H1 (cell line): ENCODE results near the gene SNX30. TPM values are rescaled to one million over a fixed set of nuclear protein-coding genes. Genes with fewer than 3 reads are reported as not detected.

Experiments
- CTCF ChIA-PET: fragments of 300-600 bp; sonication (Branson Sonifier 250); formaldehyde crosslinking; loops from one replicate; lab custom pipeline; 2021; ENCODE audit not compliant: partially characterized antibody; lab: Charles Lee
- POLR2A ChIA-PET: fragments of 300-600 bp; sonication (Branson Sonifier 250); formaldehyde crosslinking; loops from one replicate; lab custom pipeline; 2021; ENCODE audit warnings: inconsistent platforms; ENCODE audit not compliant: partially characterized antibody; lab: Charles Lee
- DNase-seq, 2 experiments: peaks; one replicate each; pipeline versions ENCODE4 v3.0.0 to v3.0.0-alpha.2; 2010 to 2022; ENCODE audit warnings: low spot score in 2 of 2, low read depth in 1 of 2, mixed read lengths in 1 of 2
- FAIRE-seq: peaks from 2 replicates; lab custom pipeline; 2011; peaks lifted over from hg19 to GRCh38; lab: Jason Lieb, UNC
- H2AFZ ChIP-seq: 2 replicates; pipeline ENCODE4 v1.8.1; 2012; ENCODE audit warnings: low read length, inconsistent platforms
- H2AK5ac ChIP-seq: 2 replicates; pipeline ENCODE4 v1.6.1; 2013; ENCODE audit warnings: low read depth, low read length
- H2BK120ac ChIP-seq: replicated peaks from 2 replicates; pipeline ENCODE3; 2013; ENCODE audit warnings: low read depth, low read length, inconsistent platforms
- H2BK12ac ChIP-seq: 2 replicates; pipeline ENCODE4 v1.6.1; 2013; ENCODE audit warnings: low read depth, low read length
- H2BK15ac ChIP-seq: 2 replicates; pipeline ENCODE4 v1.6.1; 2013; ENCODE audit warnings: low read length
- H2BK20ac ChIP-seq: 2 replicates; pipeline ENCODE4 v1.6.1; 2013; ENCODE audit warnings: low read length
- H2BK5ac ChIP-seq: 2 replicates; pipeline ENCODE4 v1.6.1; 2013; ENCODE audit warnings: low read depth, low read length
- H3K14ac ChIP-seq: 2 replicates; pipeline ENCODE4 v1.6.1; 2013; ENCODE audit warnings: inconsistent platforms; ENCODE audit not compliant: insufficient read length
- H3K18ac ChIP-seq: 2 replicates; pipeline ENCODE4 v1.6.1; 2013; ENCODE audit warnings: low read length; ENCODE audit errors: extremely low read depth
- H3K23ac ChIP-seq: 2 replicates; pipeline ENCODE4 v1.6.1; 2013; ENCODE audit warnings: inconsistent platforms; ENCODE audit not compliant: insufficient read length
- H3K23me2 ChIP-seq: 2 replicates; pipeline ENCODE4 v1.6.1; 2013; ENCODE audit warnings: low read depth, low read length
- H3K27ac ChIP-seq: 2 replicates; pipeline ENCODE4 v1.6.1; 2011; ENCODE audit warnings: low read depth, low read length, inconsistent platforms
- H3K27me3 ChIP-seq, 4 experiments: replicated peaks in 1 of 4; 1 replicate in 1 of 4; 2 replicates in 3 of 4; pipeline versions ENCODE4 v1.6.1 to v1.8.1; 2011 to 2013; ENCODE audit warnings: low read length in 3 of 4, mild to moderate bottlenecking in 3 of 4, inconsistent platforms in 2 of 4, mixed read lengths in 2 of 4, moderate library complexity in 1 of 4; ENCODE audit not compliant: control insufficient read depth in 3 of 4, insufficient read depth in 3 of 4; ENCODE audit errors: extremely low read depth in 1 of 4
- H3K36me3 ChIP-seq, 4 experiments: 2 replicates each; pipeline versions ENCODE4 v1.6.1 to v1.8.1; 2011 to 2013; ENCODE audit warnings: mild to moderate bottlenecking in 4 of 4, low read length in 3 of 4, moderate library complexity in 2 of 4, control low read depth in 1 of 4, inconsistent platforms in 1 of 4; ENCODE audit not compliant: insufficient read depth in 4 of 4, control insufficient read depth in 2 of 4
- H3K4ac ChIP-seq: replicated peaks from 2 replicates; pipeline ENCODE3; 2013; ENCODE audit warnings: low read length, low read depth, mixed read lengths, inconsistent platforms; ENCODE audit not compliant: insufficient read length
- H3K4me1 ChIP-seq, 4 experiments: replicated peaks in 1 of 4; 1 replicate in 1 of 4; 2 replicates in 3 of 4; pipeline versions ENCODE4 v1.6.1 to v1.8.1; 2011 to 2013; ENCODE audit warnings: low read length in 3 of 4, inconsistent platforms in 2 of 4, mixed read lengths in 1 of 4; ENCODE audit not compliant: insufficient read depth in 4 of 4, control insufficient read depth in 3 of 4
- H3K4me2 ChIP-seq, 2 experiments: 2 replicates each; pipeline versions ENCODE4 v1.6.1 to v1.8.1; 2011 to 2013; ENCODE audit warnings: low read depth in 2 of 2, low read length in 2 of 2, control low read depth in 1 of 2, inconsistent platforms in 1 of 2, mild to moderate bottlenecking in 1 of 2; ENCODE audit not compliant: insufficient read depth in 1 of 2
- H3K4me3 ChIP-seq, 4 experiments: fragments of 200-600, 300-600 bp in 1 of 4; sonication (generic), shearing (Covaris generic), sonication (Bioruptor Twin) in 1 of 4; 2 replicates each; pipeline versions ENCODE4 v1.5.1 to v1.8.1; 2011 to 2016; ENCODE audit warnings: low read length in 4 of 4, low read depth in 3 of 4, control low read depth in 2 of 4, inconsistent platforms in 2 of 4, mild to moderate bottlenecking in 2 of 4, mixed read lengths in 1 of 4, moderate library complexity in 1 of 4; ENCODE audit not compliant: insufficient read depth in 2 of 4; ENCODE audit errors: extremely low read depth in 1 of 4
- H3K56ac ChIP-seq: replicated peaks from 2 replicates; pipeline ENCODE3; 2013; ENCODE audit warnings: low read depth, mild to moderate bottlenecking, mixed read lengths, low read length, inconsistent platforms; ENCODE audit not compliant: insufficient read length
- H3K79me1 ChIP-seq: 2 replicates; pipeline ENCODE4 v1.6.1; 2013; ENCODE audit warnings: low read depth, low read length, control low read depth
- H3K79me2 ChIP-seq, 2 experiments: 2 replicates each; pipeline versions ENCODE4 v1.6.1 to v1.8.1; 2012 to 2013; ENCODE audit warnings: low read length in 2 of 2, mild to moderate bottlenecking in 2 of 2, inconsistent platforms in 1 of 2; ENCODE audit not compliant: insufficient read depth in 2 of 2, control insufficient read depth in 1 of 2
- H3K9ac ChIP-seq, 4 experiments: replicated peaks in 1 of 4; 1 replicate in 1 of 4; 2 replicates in 3 of 4; pipeline versions ENCODE4 v1.6.1 to v1.8.1; 2011 to 2013; ENCODE audit warnings: low read depth in 3 of 4, low read length in 3 of 4, control low read depth in 2 of 4, mild to moderate bottlenecking in 2 of 4, moderate library complexity in 2 of 4, inconsistent platforms in 1 of 4; ENCODE audit errors: extremely low read depth in 1 of 4
- H3K9me3 ChIP-seq, 2 experiments: 2 replicates each; pipeline versions ENCODE4 v1.6.1 to v1.8.1; 2012 to 2013; ENCODE audit warnings: mild to moderate bottlenecking in 2 of 2, moderate library complexity in 2 of 2, control low read depth in 1 of 2, inconsistent platforms in 1 of 2, low read depth in 1 of 2, low read length in 1 of 2, mixed read lengths in 1 of 2; ENCODE audit not compliant: insufficient read depth in 2 of 2
- H4K20me1 ChIP-seq, 2 experiments: replicated peaks in 1 of 2; 2 replicates each; pipeline versions ENCODE3 to v1.8.1; 2011 to 2013; ENCODE audit warnings: inconsistent platforms in 2 of 2, low read length in 2 of 2, mild to moderate bottlenecking in 1 of 2; ENCODE audit not compliant: insufficient read depth in 2 of 2, control insufficient read depth in 1 of 2
- H4K5ac ChIP-seq: 2 replicates; pipeline ENCODE4 v1.6.1; 2013; ENCODE audit warnings: low read length, low read depth, mixed read lengths, inconsistent platforms; ENCODE audit not compliant: insufficient read length
- H4K8ac ChIP-seq: 2 replicates; pipeline ENCODE4 v1.8.0; 2013; ENCODE audit warnings: mild to moderate bottlenecking, moderate library complexity, low read length, inconsistent platforms; ENCODE audit not compliant: insufficient read depth; ENCODE audit errors: extremely low read depth
- H4K91ac ChIP-seq: replicated peaks from 2 replicates; pipeline ENCODE3; 2013; ENCODE audit warnings: low read length, mixed read lengths, inconsistent platforms; ENCODE audit not compliant: insufficient read length
- BACH1 ChIP-seq: IDR thresholded peaks from 2 replicates; pipeline ENCODE4 v1.6.1; 2012; ENCODE audit warnings: low read length, improper control_type of control experiment
- BCL11A ChIP-seq, 2 experiments: IDR thresholded peaks; one replicate each; pipeline ENCODE4 v1.6.1; 2011; ENCODE audit warnings: low read depth in 2 of 2, low read length in 2 of 2, mild to moderate bottlenecking in 2 of 2
- CBX8 ChIP-seq: fragments of 300-800, 300-1000 bp; sonication (generic); IDR thresholded peaks from 2 replicates; pipeline ENCODE4 v1.7.1; 2016; ENCODE audit warnings: low read depth, low read length, borderline replicate concordance
- CEBPB ChIP-seq: IDR thresholded peaks from 2 replicates; pipeline ENCODE4 v1.6.1; 2012; ENCODE audit warnings: low read depth, low read length
- CHD1 ChIP-seq: IDR thresholded peaks from 2 replicates; pipeline ENCODE4 v1.6.1; 2012; ENCODE audit warnings: low read depth, low read length, improper control_type of control experiment
- EZH2 ChIP-seq: fragments of 200-600 bp; sonication (generic); IDR thresholded peaks from 2 replicates; pipeline ENCODE4 v1.7.1; 2012; ENCODE audit warnings: low read depth, mild to moderate bottlenecking, moderate library complexity, low read length, inconsistent platforms; ENCODE audit not compliant: severe bottlenecking
- KDM4A ChIP-seq: IDR thresholded peaks from one replicate; pipeline ENCODE4 v1.7.1; 2012; ENCODE audit warnings: low read depth, mild to moderate bottlenecking, moderate library complexity, low read length, inconsistent platforms; ENCODE audit not compliant: severe bottlenecking
- NRF1 ChIP-seq: IDR thresholded peaks from 2 replicates; pipeline ENCODE4 v1.6.1; 2011; ENCODE audit warnings: mild to moderate bottlenecking, low read depth, low read length, improper control_type of control experiment
- RNF2 ChIP-seq: fragments of 200-900, 300-1000 bp; sonication (generic); IDR thresholded peaks from 2 replicates; pipeline ENCODE4 v1.7.1; 2016; ENCODE audit warnings: borderline replicate concordance, low read depth, mild to moderate bottlenecking, antibody characterized with exemption, low read length; ENCODE audit not compliant: poor library complexity, severe bottlenecking; ENCODE audit errors: missing control alignments
- SAP30 ChIP-seq: fragments of 300-600 bp; sonication (generic); IDR thresholded peaks from 2 replicates; pipeline ENCODE4 v1.7.1; 2012; ENCODE audit warnings: low read length, moderate library complexity, mild to moderate bottlenecking, inconsistent platforms; ENCODE audit not compliant: insufficient read depth, insufficient replicate concordance
- SIN3A ChIP-seq, 2 experiments: IDR thresholded peaks in 1 of 2; conservative IDR thresholded peaks in 1 of 2; 2 replicates each; pipeline ENCODE4 v1.6.1; 2011 to 2012; ENCODE audit warnings: low read length in 2 of 2, improper control_type of control experiment in 1 of 2, low read depth in 1 of 2, mild to moderate bottlenecking in 1 of 2
- TAF1 ChIP-seq: IDR thresholded peaks from 2 replicates; pipeline ENCODE4 v1.6.1; 2011; ENCODE audit warnings: mild to moderate bottlenecking, low read depth, low read length
- ZNF274 ChIP-seq: IDR thresholded peaks from 2 replicates; pipeline ENCODE4 v1.7.0; 2012; ENCODE audit warnings: low read length, borderline replicate concordance; ENCODE audit errors: extremely low read depth
- WGBS, 2 experiments: shearing (Covaris generic) in 1 of 2; methylation state at CpG; one replicate each; pipeline versions ENCODE4 v1.1.6 to v1.1.7; 2013 to 2015; ENCODE audit warnings: low lambda C conversion rate in 2 of 2, mixed read lengths in 2 of 2, inconsistent platforms in 1 of 2, low coverage in 1 of 2, missing lambda C conversion rate in 1 of 2; ENCODE audit not compliant: insufficient replicate concordance in 2 of 2, insufficient coverage in 1 of 2, insufficient read length in 1 of 2; ENCODE audit errors: extremely low coverage in 1 of 2, missing lambda C conversion rate in 1 of 2; 5-methylcytosine and 5-hydroxymethylcytosine counted together
- polyA plus RNA-seq, 7 experiments: library from polyadenylated mRNA; depleted of rRNA in 3 of 7; stranded (reverse) in 5 of 7; unstranded in 2 of 7; fragments of >200 nt in 5 of 7; fragments of 200-250 nt in 2 of 7; gene quantifications; 1 replicate in 5 of 7; 2 replicates in 1 of 7; 4 replicates in 1 of 7; pipeline versions ENCODE4 v1.2.1 to v1.2.3, GENCODE V29; 2011 to 2013; ENCODE audit warnings: missing spikeins in 2 of 7, mixed read lengths in 2 of 7
- total RNA-seq: library from RNA; stranded (reverse); fragmentation: NEBNext Ultra II Directional; extraction: Animal tissue kit (Norgen Biotek cat#: 25700); gene quantifications from 2 replicates; pipeline ENCODE4 v1.2.1, GENCODE V29; 2021

SNX30 gene
- total and polyA plus RNA-seq, 2 of the 8 experiments (the other 6 are each of a cell fraction or from before 2014, with no cell fraction given), result 4.0 to 12.2 TPM

- FAIRE-seq, result no peak
- Histone ChIP-seq H3K4me1 (peaks cover 0 to 3% (median under 1%) of the 10 kb centered on the region in 4 experiments; a peak in 2 of 7 replicates), H3K27me3 (no peaks in the 10 kb centered on the region), H2BK5ac (no peak overlapping the region), H3K56ac (no peak overlapping the region), H3K4me2 (no peak overlapping the region), H2AFZ (no peak overlapping the region), H3K4ac (no peak overlapping the region), H2BK120ac (no peak overlapping the region), H3K9ac (no peak overlapping the region), H3K23ac (no peak overlapping the region), H2AK5ac (no peak overlapping the region), H3K27ac (no peak overlapping the region), H2BK20ac (no peak overlapping the region), H2BK12ac (no peak overlapping the region), H4K91ac (no peak overlapping the region), H3K79me1 (no peaks in the 10 kb centered on the region; the same call in 1 of the 2 replicates), H3K23me2 (peaks cover under 1% of the 10 kb centered on the region; the same call in 1 of the 2 replicates), H3K4me3 (no peak overlapping the region), H4K20me1 (no peaks in the 10 kb centered on the region), H3K14ac (no peak overlapping the region), H3K79me2 (no peaks in the 10 kb centered on the region; a peak in 1 of 4 replicates), H4K5ac (no peak overlapping the region), H4K8ac (no peak overlapping the region), H3K9me3 (no peaks in the 10 kb centered on the region), H2BK15ac (no peak overlapping the region), H3K36me3 (no peaks in the 10 kb centered on the region), H3K18ac (no peak overlapping the region)
- POLR2A ChIA-PET, result interaction anchor here (0.7 kb wide), 1 partner anchor 71 kb away, joined by 3 read pairs; the partner anchor contains the start of gene INIP
- CTCF ChIA-PET, result interaction anchor here (0.6 to 1.5 kb wide), 7 partner anchors 11 to 593 kb away, joined by 3 to 7 read pairs (median 3); partner anchors contain the start of gene INIP
- 96% methylated on average over 1 of the region's 1 CpG; no CpG with 5 or more reads in 1 of the 2 experiments for WGBS, 2 experiments
- DNase-seq, result no peak
- no peak for TF ChIP-seq NRF1
- TF ChIP-seq CBX8, result no peak
- TF ChIP-seq TAF1, result no peak
- TF ChIP-seq BACH1, result no peak
- no peak for TF ChIP-seq SAP30
- no peak for TF ChIP-seq KDM4A
- no peak for TF ChIP-seq EZH2
- no peak for TF ChIP-seq CEBPB
- no peak for TF ChIP-seq CHD1
- no peak for TF ChIP-seq RNF2
- TF ChIP-seq BCL11A (IDR thresholded peaks at IDR 0.05; ENCODE audit: low read depth in 2 of 2, low read length in 2 of 2), result no peak
- TF ChIP-seq ZNF274, result no peak
- no peak for TF ChIP-seq SIN3A (conservative IDR thresholded peaks at IDR 0.05 in 1 of 2, IDR thresholded peaks at IDR 0.05 in 1 of 2; ENCODE audit: low read depth in 1 of 2, low read length in 2 of 2)
These were observed 38.9 kb downstream of the SNX30 start for GRCh38 chr9:112789473-112789872.
